Type B pancreatic cell (in vitro differentiated cells): Measurements from ENCODE around the gene WDR89. TPM values are rescaled to one million over a fixed set of nuclear protein-coding genes. Genes with fewer than 3 reads are reported as not detected.

Source experiments
- DNase-seq: peaks from one replicate; pipeline ENCODE4 v3.0.0; 2021; ENCODE audit warnings: mixed read lengths; ENCODE audit not compliant: unreplicated experiment; ENCODE audit errors: extremely low spot score
- H3K27ac Mint-ChIP-seq: 2 replicates; pipeline ENCODE4 v1.8.0; 2021; ENCODE audit warnings: mild to moderate bottlenecking, mixed read lengths
- H3K27me3 Mint-ChIP-seq: 2 replicates; pipeline ENCODE4 v1.8.0; 2021; ENCODE audit warnings: mixed read lengths
- H3K36me3 Mint-ChIP-seq: 2 replicates; pipeline ENCODE4 v1.8.0; 2021; ENCODE audit warnings: mixed read lengths
- H3K4me1 Mint-ChIP-seq: one replicate; pipeline ENCODE4 v1.8.0; 2021; ENCODE audit warnings: mixed read lengths; ENCODE audit not compliant: unreplicated experiment
- H3K4me3 Mint-ChIP-seq: 2 replicates; pipeline ENCODE4 v1.8.0; 2021; ENCODE audit warnings: mild to moderate bottlenecking, mixed read lengths
- H3K9me3 Mint-ChIP-seq: 2 replicates; pipeline ENCODE4 v1.8.0; 2021; ENCODE audit warnings: mixed read lengths
- total RNA-seq: library from RNA; stranded (reverse); gene quantifications from 2 replicates; pipeline ENCODE4 v1.2.1, GENCODE V29; 2021; ENCODE audit warnings: low replicate concordance
- TF ChIP-seq, protein P1 (sequence below): fragments of 200-600 bp; sonication (generic); conservative IDR thresholded peaks from 2 replicates; pipeline ENCODE4 v1.5.0; 2021; ENCODE audit warnings: antibody characterized with exemption, mild to moderate bottlenecking

The WDR89 gene
- total RNA-seq, 1 donor from 2014 or later: 17.1 TPM

- TF ChIP-seq, protein P1, sequence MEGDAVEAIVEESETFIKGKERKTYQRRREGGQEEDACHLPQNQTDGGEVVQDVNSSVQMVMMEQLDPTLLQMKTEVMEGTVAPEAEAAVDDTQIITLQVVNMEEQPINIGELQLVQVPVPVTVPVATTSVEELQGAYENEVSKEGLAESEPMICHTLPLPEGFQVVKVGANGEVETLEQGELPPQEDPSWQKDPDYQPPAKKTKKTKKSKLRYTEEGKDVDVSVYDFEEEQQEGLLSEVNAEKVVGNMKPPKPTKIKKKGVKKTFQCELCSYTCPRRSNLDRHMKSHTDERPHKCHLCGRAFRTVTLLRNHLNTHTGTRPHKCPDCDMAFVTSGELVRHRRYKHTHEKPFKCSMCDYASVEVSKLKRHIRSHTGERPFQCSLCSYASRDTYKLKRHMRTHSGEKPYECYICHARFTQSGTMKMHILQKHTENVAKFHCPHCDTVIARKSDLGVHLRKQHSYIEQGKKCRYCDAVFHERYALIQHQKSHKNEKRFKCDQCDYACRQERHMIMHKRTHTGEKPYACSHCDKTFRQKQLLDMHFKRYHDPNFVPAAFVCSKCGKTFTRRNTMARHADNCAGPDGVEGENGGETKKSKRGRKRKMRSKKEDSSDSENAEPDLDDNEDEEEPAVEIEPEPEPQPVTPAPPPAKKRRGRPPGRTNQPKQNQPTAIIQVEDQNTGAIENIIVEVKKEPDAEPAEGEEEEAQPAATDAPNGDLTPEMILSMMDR: no peak
- Mint-ChIP-seq H3K4me3 (no peak overlapping the region), H3K36me3 (peaks cover 6% of the 10 kb centered on the region), H3K4me1 (peaks cover 19% of the 10 kb centered on the region), H3K9me3 (no peaks in the 10 kb centered on the region), H3K27me3 (no peaks in the 10 kb centered on the region), H3K27ac (no peak overlapping the region)
- no peak for DNase-seq
Measured at GRCh38 chr14:63652406-63652805, 10.7 kb upstream of the WDR89 start.

GRCh38 chr14:63650256-63650952 lies 8.7 kb upstream of the WDR89 start:
- H3K9me3 Mint-ChIP-seq: no peaks in the 10 kb centered on the region
- DNase-seq: no peak
- H3K4me3 Mint-ChIP-seq: no peak overlapping the region
- H3K36me3 Mint-ChIP-seq: peaks cover 6% of the 10 kb centered on the region
- TF ChIP-seq, protein P1: no peak
- H3K27me3 Mint-ChIP-seq: no peaks in the 10 kb centered on the region
- no peak overlapping the region for H3K27ac Mint-ChIP-seq
- H3K4me1 Mint-ChIP-seq: peaks cover 10% of the 10 kb centered on the region

GRCh38 chr14:63647696-63648410 lies 6.2 kb upstream of the WDR89 start:
- H3K27me3 Mint-ChIP-seq: no peaks in the 10 kb centered on the region
- DNase-seq: no peak
- H3K27ac Mint-ChIP-seq: peak overlapping the region; percentile 59
- peak overlapping the region; percentile 59 for H3K4me3 Mint-ChIP-seq
- H3K36me3 Mint-ChIP-seq: peaks cover 3% of the 10 kb centered on the region
- no peaks in the 10 kb centered on the region for H3K9me3 Mint-ChIP-seq
- peaks cover 10% of the 10 kb centered on the region for H3K4me1 Mint-ChIP-seq
- TF ChIP-seq, protein P1: no peak

GRCh38 chr14:63644741-63645140 lies 3.1 kb upstream of the WDR89 start:
- Mint-ChIP-seq H3K27ac (no peak overlapping the region), H3K27me3 (no peaks in the 10 kb centered on the region), H3K36me3 (peaks cover 4% of the 10 kb centered on the region), H3K9me3 (no peaks in the 10 kb centered on the region), H3K4me1 (peaks cover 14% of the 10 kb centered on the region), H3K4me3 (no peak overlapping the region)
- TF ChIP-seq, protein P1: no peak
- DNase-seq: no peak

GRCh38 chr14:63642656-63643382 lies 1.1 kb upstream of the WDR89 start:
- Mint-ChIP-seq H3K4me3 (peak overlapping the region; percentile 93), H3K9me3 (no peaks in the 10 kb centered on the region), H3K27me3 (no peaks in the 10 kb centered on the region), H3K36me3 (peaks cover 8% of the 10 kb centered on the region), H3K4me1 (peaks cover 18% of the 10 kb centered on the region), H3K27ac (peak overlapping the region; percentile 97)
- DNase-seq: no peak
- TF ChIP-seq, protein P1: peak; percentile 52
